Keratinocyte (primary cell): ENCODE measurements around the gene TBCD. TPM values are rescaled to one million over a fixed set of nuclear protein-coding genes. Genes with fewer than 3 reads are reported as not detected.

Source experiments
- DNase-seq: peaks from one replicate; pipeline ENCODE4 v3.0.0-alpha.2; 2011; ENCODE audit warnings: low read depth, missing footprints, low spot score
- FAIRE-seq: peaks from 2 replicates; lab custom pipeline; 2011; peaks lifted over from hg19 to GRCh38; lab: Jason Lieb, UNC
- H2AFZ ChIP-seq: 2 replicates; pipeline ENCODE4 v1.6.0; 2012; ENCODE audit warnings: low read length, control low read depth, inconsistent platforms; ENCODE audit not compliant: control insufficient read depth
- H3K27ac ChIP-seq: 2 replicates; pipeline ENCODE4 v1.5.1; 2011; ENCODE audit warnings: low read length; ENCODE audit not compliant: control insufficient read depth, insufficient read depth
- H3K27me3 ChIP-seq: 3 replicates; pipeline ENCODE4 v1.6.0; 2011; ENCODE audit warnings: low read length; ENCODE audit not compliant: control insufficient read depth, insufficient read depth; ENCODE audit errors: extremely low read depth
- H3K36me3 ChIP-seq, 2 experiments: 2 replicates in 1 of 2; 3 replicates in 1 of 2; pipeline ENCODE4 v1.5.1; 2011; ENCODE audit warnings: low read length in 2 of 2, mild to moderate bottlenecking in 1 of 2; ENCODE audit not compliant: control insufficient read depth in 2 of 2, insufficient read depth in 2 of 2; ENCODE audit errors: extremely low read depth in 1 of 2
- H3K4me1 ChIP-seq: 3 replicates; pipeline ENCODE4 v1.5.1; 2011; ENCODE audit warnings: low read length; ENCODE audit not compliant: control insufficient read depth, insufficient read depth; ENCODE audit errors: extremely low read depth
- H3K4me2 ChIP-seq: 3 replicates; pipeline ENCODE4 v1.6.0; 2011; ENCODE audit warnings: low read depth, low read length; ENCODE audit not compliant: control insufficient read depth, insufficient read depth; ENCODE audit errors: extremely low read depth
- H3K4me3 ChIP-seq, 3 experiments: fragments of 200-600 bp in 1 of 3; sonication (generic) in 1 of 3; 2 replicates in 2 of 3; 3 replicates in 1 of 3; pipeline ENCODE4 v1.5.1; 2011 to 2016; ENCODE audit warnings: low read length in 3 of 3, mild to moderate bottlenecking in 3 of 3, control low read depth in 2 of 3, inconsistent platforms in 1 of 3, low read depth in 1 of 3, mixed read lengths in 1 of 3, mixed run types in 1 of 3, moderate library complexity in 1 of 3; ENCODE audit not compliant: control insufficient read depth in 2 of 3, insufficient read depth in 2 of 3; ENCODE audit errors: extremely low read depth in 1 of 3
- H3K79me2 ChIP-seq: 2 replicates; pipeline ENCODE4 v1.6.0; 2012; ENCODE audit warnings: low read length; ENCODE audit not compliant: control insufficient read depth, insufficient read depth
- H3K9ac ChIP-seq: 3 replicates; pipeline ENCODE4 v1.6.0; 2011; ENCODE audit warnings: low read length; ENCODE audit not compliant: control insufficient read depth, insufficient read depth; ENCODE audit errors: extremely low read depth
- H3K9me1 ChIP-seq: 3 replicates; pipeline ENCODE4 v1.6.0; 2011; ENCODE audit warnings: low read length; ENCODE audit not compliant: control insufficient read depth, insufficient read depth; ENCODE audit errors: extremely low read depth
- H3K9me3 ChIP-seq: 2 replicates; pipeline ENCODE4 v1.5.1; 2012; ENCODE audit warnings: low read depth, low read length; ENCODE audit not compliant: control insufficient read depth
- H4K20me1 ChIP-seq: 3 replicates; pipeline ENCODE4 v1.6.0; 2011; ENCODE audit warnings: low read length; ENCODE audit not compliant: control insufficient read depth, insufficient read depth; ENCODE audit errors: extremely low read depth
- CTCF ChIP-seq, 3 experiments: IDR thresholded peaks in 1 of 3; conservative IDR thresholded peaks in 1 of 3; optimal IDR thresholded peaks in 1 of 3; 2 replicates in 2 of 3; 3 replicates in 1 of 3; pipeline versions ENCODE3 to v1.5.1; 2011; ENCODE audit warnings: low read length in 3 of 3, mild to moderate bottlenecking in 3 of 3, moderate library complexity in 2 of 3, control low read depth in 1 of 3, inconsistent platforms in 1 of 3; ENCODE audit not compliant: insufficient read depth in 2 of 3; ENCODE audit errors: extremely low read depth in 1 of 3
- EZH2 ChIP-seq: IDR thresholded peaks from one replicate; pipeline ENCODE4 v1.6.1; 2012; ENCODE audit warnings: inconsistent platforms, mild to moderate bottlenecking, low read length, moderate library complexity
- dilution Hi-C: fragments of 300-500 bp; cut with MboI; formaldehyde crosslinking; loops from one replicate; pipeline ENCODE4 v1.7.0; 2020; ENCODE audit warnings: low sequenced_read_pairs; ENCODE audit not compliant: extremely low pct_ligation_motif_present
- polyA plus RNA-seq, 5 experiments: library from polyadenylated mRNA; depleted of rRNA in 3 of 5; stranded (reverse) in 3 of 5; stranded (forward) in 1 of 5; unstranded in 1 of 5; fragments of >200 nt; gene quantifications; 1 replicate in 1 of 5; 2 replicates in 3 of 5; 3 replicates in 1 of 5; pipeline versions ENCODE4 v1.2.1 to v1.2.3, GENCODE V29; 2011 to 2012; ENCODE audit warnings: missing spikeins in 2 of 5, low read depth in 1 of 5, low replicate concordance in 1 of 5

TBCD gene
- polyA plus RNA-seq, 1 donor (not counting 4 experiments of a cell fraction or from before 2014, with no cell fraction given): 36.2 TPM

GRCh38 chr17:82745524-82745923 lies 6.3 kb upstream of the TBCD start:
- Histone ChIP-seq H3K4me2 (no peak overlapping the region), H3K27me3 (no peaks in the 10 kb centered on the region), H4K20me1 (no peaks in the 10 kb centered on the region), H3K36me3 (peaks cover 0 to 2% of the 10 kb centered on the region in 2 experiments), H3K9ac (no peak overlapping the region), H3K4me3 (no peak overlapping the region), H3K79me2 (no peaks in the 10 kb centered on the region), H3K4me1 (no peaks in the 10 kb centered on the region), H3K9me1 (no peaks in the 10 kb centered on the region), H3K9me3 (peaks cover 3% of the 10 kb centered on the region), H3K27ac (no peak overlapping the region), H2AFZ (no peak overlapping the region)
- TF ChIP-seq EZH2 (no peak), CTCF (optimal IDR thresholded peaks at IDR 0.05 in 1 of 3, IDR thresholded peaks at IDR 0.05 in 1 of 3, conservative IDR thresholded peaks at IDR 0.05 in 1 of 3; ENCODE audit: extremely low read depth in 1 of 3, insufficient read depth in 2 of 3, low read length in 3 of 3) (no peak)
- dilution Hi-C loops: no loop called here
- FAIRE-seq (no peak), DNase-seq (no peak)

GRCh38 chr17:82748756-82749155 lies 3.1 kb upstream of the TBCD start:
- no peaks in the 10 kb centered on the region for H3K36me3 ChIP-seq
- no peaks in the 10 kb centered on the region for H3K9me1 ChIP-seq
- no peak overlapping the region for H3K9ac ChIP-seq
- peaks cover 13% of the 10 kb centered on the region for H3K79me2 ChIP-seq
- no peak for TF ChIP-seq CTCF (optimal IDR thresholded peaks at IDR 0.05 in 1 of 3, IDR thresholded peaks at IDR 0.05 in 1 of 3, conservative IDR thresholded peaks at IDR 0.05 in 1 of 3; ENCODE audit: extremely low read depth in 1 of 3, insufficient read depth in 2 of 3, low read length in 3 of 3)
- TF ChIP-seq EZH2: no peak
- FAIRE-seq: no peak
- H3K9me3 ChIP-seq: no peaks in the 10 kb centered on the region
- no peak overlapping the region for H2AFZ ChIP-seq
- no peak overlapping the region for H3K4me3 ChIP-seq
- no peak overlapping the region for H3K27ac ChIP-seq
- dilution Hi-C loops: no loop called here
- H4K20me1 ChIP-seq: no peaks in the 10 kb centered on the region
- no peaks in the 10 kb centered on the region for H3K27me3 ChIP-seq
- DNase-seq: no peak
- no peak overlapping the region for H3K4me2 ChIP-seq
- peaks cover 6% of the 10 kb centered on the region for H3K4me1 ChIP-seq
